Cardiac fibroblast (primary cell): ENCODE measurements around the gene MYO3A.

Experiments used
- DNase-seq, 2 donors: peaks; one replicate each; pipeline versions ENCODE4 v3.0.0 to v3.0.0-alpha.2; 2010; ENCODE audit warnings: low read depth in 2 of 2
- H3K4me3 ChIP-seq, 2 donors: replicated peaks in 1 of 2; 1 replicate in 1 of 2; 2 replicates in 1 of 2; pipeline ENCODE4 v1.5.1; 2011; ENCODE audit warnings: low read depth in 2 of 2, low read length in 2 of 2, mild to moderate bottlenecking in 2 of 2, moderate library complexity in 1 of 2
- TF ChIP-seq, protein P1 (sequence below): IDR thresholded peaks from one replicate; pipeline ENCODE4 v1.5.1; 2011; ENCODE audit warnings: low read depth, mild to moderate bottlenecking, low read length, inconsistent platforms

Gene MYO3A

DNA sequence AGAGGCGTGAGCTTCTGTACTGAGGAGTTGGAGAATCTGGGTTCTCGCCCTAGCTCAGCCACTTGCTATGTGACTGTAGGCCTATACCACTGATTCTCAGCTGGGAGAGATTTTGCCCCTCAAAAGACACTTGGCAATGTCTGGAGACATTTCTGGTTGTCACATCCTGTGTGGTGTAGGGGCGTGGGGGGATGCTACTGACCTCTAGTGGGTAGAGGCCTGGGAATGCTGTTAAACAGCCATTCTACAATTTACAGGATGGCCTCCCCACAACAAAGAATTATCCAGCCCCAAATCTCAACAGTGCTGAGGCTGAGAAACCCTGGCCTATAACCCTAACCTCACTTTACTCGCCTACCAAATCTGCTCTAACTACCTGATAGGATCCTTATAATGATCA is 223.7 kb downstream of the MYO3A start:
- no peak for DNase-seq
- no peak overlapping the region for H3K4me3 ChIP-seq
- TF ChIP-seq, protein P1, sequence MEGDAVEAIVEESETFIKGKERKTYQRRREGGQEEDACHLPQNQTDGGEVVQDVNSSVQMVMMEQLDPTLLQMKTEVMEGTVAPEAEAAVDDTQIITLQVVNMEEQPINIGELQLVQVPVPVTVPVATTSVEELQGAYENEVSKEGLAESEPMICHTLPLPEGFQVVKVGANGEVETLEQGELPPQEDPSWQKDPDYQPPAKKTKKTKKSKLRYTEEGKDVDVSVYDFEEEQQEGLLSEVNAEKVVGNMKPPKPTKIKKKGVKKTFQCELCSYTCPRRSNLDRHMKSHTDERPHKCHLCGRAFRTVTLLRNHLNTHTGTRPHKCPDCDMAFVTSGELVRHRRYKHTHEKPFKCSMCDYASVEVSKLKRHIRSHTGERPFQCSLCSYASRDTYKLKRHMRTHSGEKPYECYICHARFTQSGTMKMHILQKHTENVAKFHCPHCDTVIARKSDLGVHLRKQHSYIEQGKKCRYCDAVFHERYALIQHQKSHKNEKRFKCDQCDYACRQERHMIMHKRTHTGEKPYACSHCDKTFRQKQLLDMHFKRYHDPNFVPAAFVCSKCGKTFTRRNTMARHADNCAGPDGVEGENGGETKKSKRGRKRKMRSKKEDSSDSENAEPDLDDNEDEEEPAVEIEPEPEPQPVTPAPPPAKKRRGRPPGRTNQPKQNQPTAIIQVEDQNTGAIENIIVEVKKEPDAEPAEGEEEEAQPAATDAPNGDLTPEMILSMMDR, result no peak

DNA sequence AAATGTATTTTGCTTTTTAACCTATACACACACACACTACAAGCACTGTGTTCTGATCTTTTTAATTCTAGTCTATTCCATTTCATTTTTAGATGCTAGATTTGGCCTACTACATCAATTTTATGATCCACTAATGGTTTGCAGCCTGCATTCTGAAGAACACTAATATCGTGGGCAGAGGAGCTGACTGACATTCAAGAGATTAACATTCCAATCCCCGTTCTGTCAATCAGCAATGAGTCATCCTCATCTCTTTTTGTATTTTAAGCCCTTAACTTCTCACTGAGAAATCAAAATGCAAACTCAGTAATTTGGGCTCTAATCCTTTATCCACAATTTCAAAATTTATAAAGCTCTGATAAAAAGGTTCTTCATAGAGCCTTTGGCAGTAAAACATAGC is 235.4 kb downstream of the MYO3A start:
- no peak for DNase-seq
- TF ChIP-seq, protein P1, result no peak
- no peak overlapping the region for H3K4me3 ChIP-seq

DNA sequence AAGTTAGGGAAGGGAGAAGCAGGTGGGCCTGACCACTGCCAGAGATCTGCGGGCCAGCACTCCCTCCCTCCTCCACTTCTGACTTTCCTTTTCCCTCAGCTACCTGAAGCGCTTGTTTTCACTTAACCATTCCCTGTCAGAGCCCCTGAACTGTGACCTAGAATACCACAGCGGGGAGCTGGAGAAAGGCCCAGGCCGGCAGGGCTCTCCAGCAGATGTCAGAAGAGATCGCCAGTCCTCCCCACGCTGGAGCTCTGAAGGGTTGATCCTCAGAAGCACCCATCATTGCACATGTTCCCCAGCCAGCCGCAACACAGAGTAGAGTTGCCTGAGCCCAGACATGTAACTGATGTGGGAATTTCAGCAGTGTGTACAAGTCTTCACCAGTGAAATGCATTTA is 238.1 kb downstream of the MYO3A start:
- TF ChIP-seq, protein P1, result no peak
- DNase-seq, result no peak
- no peak overlapping the region for H3K4me3 ChIP-seq

DNA sequence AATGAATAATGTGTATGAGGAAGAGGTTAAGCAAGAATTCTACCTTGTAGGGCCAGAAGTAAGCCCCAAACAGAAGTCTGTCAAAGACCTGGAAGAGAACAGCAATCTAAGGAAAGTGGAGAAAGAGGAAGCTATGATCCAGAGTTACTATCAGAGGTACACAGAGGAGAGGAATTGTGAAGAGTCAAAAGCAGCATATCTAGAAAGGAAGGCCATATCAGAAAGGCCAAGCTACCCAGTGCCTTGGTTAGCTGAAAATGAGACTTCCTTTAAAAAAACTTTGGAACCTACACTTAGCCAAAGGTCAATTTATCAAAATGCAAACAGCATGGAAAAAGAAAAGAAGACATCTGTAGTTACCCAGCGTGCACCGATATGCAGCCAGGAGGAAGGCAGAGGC is 239.8 kb downstream of the MYO3A start:
- no peak overlapping the region for H3K4me3 ChIP-seq
- DNase-seq, result no peak
- TF ChIP-seq, protein P1, result no peak

DNA sequence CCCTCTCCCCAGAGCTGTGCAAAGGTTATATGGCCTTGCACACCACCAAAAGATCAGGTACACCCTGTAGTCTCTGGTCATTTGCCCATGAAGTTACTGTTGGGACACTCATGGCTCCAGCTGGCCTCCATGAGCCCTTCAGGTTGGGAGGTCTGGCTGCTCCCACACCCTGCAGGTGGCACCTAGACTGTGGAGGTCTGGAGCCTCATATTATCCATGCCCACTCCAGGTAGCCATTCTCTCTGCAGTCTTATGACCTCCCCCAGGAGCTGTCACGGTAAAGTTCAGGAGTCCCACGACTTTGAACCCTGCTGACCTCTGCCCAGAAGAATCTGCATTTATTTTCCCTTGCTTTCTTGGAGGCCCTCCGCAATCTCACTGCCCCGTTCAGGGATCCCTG is 243.3 kb downstream of the MYO3A start:
- TF ChIP-seq, protein P1, result no peak
- no peak overlapping the region for H3K4me3 ChIP-seq
- no peak for DNase-seq

DNA sequence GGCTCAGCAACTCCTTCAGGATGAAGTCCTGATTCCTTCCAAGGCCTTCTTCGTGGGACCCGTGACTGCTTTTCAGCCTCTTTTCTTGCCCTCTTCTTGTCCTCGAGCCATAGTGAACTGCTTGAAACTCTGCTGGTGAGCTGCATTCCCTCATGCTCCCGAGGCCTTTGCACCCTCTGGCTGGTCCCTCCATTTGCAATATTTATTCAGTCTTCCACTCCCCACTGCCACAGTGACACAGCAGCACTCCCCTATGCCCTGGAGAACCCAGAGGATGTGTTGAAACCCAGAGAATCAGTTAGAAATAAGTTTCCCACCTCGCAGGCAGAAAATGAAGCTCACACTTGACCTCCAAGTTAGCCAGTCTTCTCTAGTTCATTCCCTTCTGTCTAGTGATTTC is 260.2 kb downstream of the MYO3A start:
- no peak for DNase-seq
- H3K4me3 ChIP-seq, result no peak overlapping the region
- TF ChIP-seq, protein P1, result no peak

DNA sequence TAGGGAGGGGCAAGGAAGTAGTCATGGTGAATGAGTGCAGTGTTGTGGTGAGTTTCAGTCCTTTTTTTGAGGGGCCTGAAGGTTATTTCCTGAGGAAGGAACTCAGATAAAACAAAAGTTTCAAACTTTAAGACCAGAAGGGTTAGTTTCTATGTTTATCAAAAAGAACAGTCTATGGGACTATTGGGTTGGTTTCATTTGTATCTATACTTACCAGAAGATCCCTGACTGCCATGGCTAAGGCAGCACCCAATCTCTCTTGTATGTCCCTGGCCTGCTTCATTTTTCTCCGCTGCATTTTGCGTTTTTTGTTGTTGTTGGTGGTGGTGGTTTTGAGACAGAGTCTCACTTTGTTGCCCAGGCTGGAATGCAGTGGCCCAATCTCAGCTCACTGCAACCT is 263.2 kb downstream of the MYO3A start:
- no peak overlapping the region for H3K4me3 ChIP-seq
- DNase-seq, result no peak
- TF ChIP-seq, protein P1, result no peak
